HL-60/S4 treated with retinoic acid at 250 ng/mL for 4 days and 3 days (cell line): ENCODE data around the gene SLX9.

Experiments used
- in situ Hi-C: fragments of 300-500 bp; cut with MboI; formaldehyde crosslinking; loops from 2 replicates; pipeline ENCODE4 v1.7.0; 2022; ENCODE audit warnings: low sequenced_read_pairs

The SLX9 gene

DNA sequence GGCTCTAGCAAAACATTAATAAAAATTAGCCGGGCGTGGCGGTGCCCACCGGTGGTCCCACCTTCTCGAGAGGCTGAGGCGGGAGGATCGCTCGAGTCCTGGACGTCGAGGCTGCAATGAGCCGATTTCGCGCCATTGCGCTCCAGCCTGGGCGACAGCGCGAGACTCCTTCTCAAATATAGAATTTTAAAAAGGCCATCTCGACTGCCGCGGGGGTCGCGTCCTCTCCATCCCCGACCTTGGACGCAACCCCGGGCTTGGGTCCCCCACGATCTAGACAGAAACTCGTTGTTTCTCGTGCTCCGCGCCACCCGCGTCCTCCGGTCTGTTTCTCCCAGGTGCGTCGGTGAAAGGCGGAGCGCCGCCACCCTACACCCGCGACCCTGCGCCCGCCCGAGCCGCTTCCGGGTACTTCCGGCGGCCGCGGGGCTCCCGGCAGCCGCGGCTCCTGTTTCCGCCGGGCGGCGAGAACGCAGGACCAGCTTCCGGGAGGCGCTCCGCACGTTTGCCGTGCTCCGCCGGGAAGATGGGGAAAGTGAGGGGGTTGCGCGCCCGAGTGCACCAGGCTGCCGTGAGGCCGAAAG lies at the start of gene SLX9:
SLX9 (plus strand) TSS at position 498 of the 584 bp plus-strand sequence; CDS start at position 527, 29 bp downstream.
- in situ Hi-C loops, result loop anchor here (25.0 kb wide), 2 partner anchors 127 to 427 kb away; partner anchors contain the start of genes SUMO3 and UBE2G2

- in situ Hi-C loops, result no loop called here
Measured at GRCh38 chr21:44890338-44890931, 49.4 kb upstream of the SLX9 start.

- in situ Hi-C loops, result no loop called here
Measured at GRCh38 chr21:44890961-44891541, 48.8 kb upstream of the SLX9 start.

DNA sequence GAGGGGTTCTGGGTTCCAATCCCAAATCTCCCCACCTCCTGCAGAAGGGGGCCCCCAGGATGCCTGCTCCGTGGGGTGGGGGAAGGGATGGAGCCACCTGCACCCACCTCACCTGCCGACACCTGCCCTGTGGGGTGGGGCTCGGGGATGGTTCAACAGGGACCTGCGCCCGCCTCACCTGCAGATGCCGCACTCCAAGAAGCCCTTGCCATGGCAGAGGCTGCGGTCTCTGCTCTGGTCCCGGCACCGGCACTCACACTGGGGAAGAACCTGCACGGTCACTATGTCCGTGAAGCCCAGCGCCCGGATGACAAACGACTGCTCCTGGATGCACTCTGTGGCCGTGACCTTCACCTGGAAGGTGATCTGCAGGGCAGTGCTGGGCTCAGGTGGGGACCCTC lies 48.2 kb upstream of the SLX9 start:
- in situ Hi-C loops, result no loop called here

GRCh38 chr21:44892095-44892494 lies 47.7 kb upstream of the SLX9 start:
- in situ Hi-C loops, result no loop called here

DNA sequence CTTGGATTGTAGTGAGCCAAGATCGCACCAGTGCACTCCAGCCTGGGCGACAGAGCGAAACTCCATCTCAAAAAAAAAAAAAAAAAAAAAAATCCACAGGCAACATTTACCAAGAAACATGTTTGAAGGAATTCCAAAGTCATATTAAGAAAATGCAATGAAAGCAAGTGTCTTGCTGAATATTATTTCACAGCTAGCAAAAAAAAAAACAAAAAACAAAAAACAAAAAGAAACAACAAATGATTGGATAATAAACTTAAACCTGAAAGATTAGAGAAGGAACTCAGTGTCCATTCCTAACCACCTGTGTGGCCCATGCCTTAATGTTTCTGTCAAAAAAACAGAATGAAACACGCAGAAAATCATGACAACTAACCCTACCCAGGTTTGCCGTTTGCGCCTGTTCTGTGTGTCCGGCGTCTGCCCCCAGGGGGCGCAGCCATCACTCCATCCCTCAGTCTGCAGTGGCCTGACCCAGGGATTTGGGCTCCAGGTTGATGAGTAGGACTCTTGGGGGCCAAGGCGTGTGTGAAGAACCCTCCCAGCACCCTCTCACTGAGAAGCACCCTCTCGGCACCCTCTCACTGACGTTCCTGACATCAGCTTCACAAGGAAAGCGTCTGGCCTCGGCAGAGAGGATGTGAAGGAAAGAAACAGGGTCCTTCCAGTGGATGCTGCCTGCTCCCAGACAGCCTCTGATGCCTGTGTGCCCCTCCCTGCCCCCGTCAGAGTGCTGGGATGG lies 47.1 kb upstream of the SLX9 start:
- in situ Hi-C loops, result no loop called here

- in situ Hi-C loops, result no loop called here
Measured at GRCh38 chr21:44893278-44893556, 46.6 kb upstream of the SLX9 start.

GRCh38 chr21:44893948-44894656 lies 45.7 kb upstream of the SLX9 start:
- in situ Hi-C loops, result no loop called here

- in situ Hi-C loops, result no loop called here
Measured at GRCh38 chr21:44894687-44895302, 45.0 kb upstream of the SLX9 start.

- in situ Hi-C loops, result no loop called here
Measured at GRCh38 chr21:44895859-44896258, 44.0 kb upstream of the SLX9 start.

- in situ Hi-C loops, result no loop called here
Measured at GRCh38 chr21:44896561-44897286, 43.1 kb upstream of the SLX9 start.

DNA sequence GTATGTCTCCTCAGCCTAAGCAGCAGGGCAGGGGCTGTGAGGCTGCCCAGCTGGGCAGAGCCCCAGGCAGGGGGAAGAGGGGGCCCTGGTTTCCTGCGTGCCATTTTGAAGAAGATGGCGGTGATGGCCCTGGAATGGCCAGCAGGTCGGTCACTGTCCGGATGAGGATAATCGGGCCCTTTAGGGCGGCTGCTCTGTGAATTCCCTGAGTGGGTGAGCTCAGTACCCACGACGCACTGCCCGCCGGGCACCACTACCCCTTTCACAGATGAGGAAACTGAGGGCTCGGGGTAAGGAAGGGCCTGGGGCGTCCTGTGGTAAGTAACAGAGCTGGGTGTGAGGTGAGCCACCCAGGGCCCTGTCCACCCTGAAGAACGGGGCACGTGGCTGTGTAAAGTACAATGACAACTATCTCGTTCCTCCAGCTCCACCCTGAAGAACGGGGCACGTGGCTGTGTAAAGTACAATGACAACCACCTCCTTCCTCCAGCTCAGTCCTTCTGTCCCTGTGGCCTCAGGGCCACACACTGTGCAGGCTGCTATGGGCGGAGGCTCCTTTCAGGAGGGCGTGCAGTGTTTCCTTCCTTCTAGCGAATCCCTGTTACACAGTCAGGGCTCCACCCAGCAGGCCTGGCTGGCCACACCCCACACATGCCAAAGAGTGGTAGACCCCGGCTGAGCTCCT lies 42.4 kb upstream of the SLX9 start:
- in situ Hi-C loops, result no loop called here

DNA sequence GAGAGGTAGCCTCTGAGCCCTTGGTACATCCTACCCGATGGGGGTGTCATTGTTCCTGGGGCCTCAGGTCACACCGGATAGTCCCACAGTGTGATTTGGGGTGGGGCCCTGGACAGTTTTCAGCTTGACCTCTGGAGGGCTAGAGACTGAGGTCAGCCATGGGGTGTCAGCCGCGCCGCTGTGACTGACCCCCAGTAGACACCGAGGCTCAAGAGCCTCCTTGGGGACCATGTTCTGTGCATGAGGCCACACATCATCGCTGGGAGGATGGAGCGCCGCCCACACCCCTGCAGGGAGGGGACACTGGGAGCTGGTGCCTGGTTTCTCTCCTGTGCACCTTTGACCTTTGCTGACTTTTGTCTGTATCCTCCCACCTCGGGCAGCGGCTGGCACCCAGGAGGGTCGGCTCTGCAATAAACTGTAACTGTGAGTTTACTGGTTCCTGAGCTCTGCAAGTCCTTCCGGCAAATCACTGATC lies 41.8 kb upstream of the SLX9 start:
- in situ Hi-C loops, result no loop called here

GRCh38 chr21:44898851-44899767 lies 40.7 kb upstream of the SLX9 start:
- in situ Hi-C loops, result no loop called here

DNA sequence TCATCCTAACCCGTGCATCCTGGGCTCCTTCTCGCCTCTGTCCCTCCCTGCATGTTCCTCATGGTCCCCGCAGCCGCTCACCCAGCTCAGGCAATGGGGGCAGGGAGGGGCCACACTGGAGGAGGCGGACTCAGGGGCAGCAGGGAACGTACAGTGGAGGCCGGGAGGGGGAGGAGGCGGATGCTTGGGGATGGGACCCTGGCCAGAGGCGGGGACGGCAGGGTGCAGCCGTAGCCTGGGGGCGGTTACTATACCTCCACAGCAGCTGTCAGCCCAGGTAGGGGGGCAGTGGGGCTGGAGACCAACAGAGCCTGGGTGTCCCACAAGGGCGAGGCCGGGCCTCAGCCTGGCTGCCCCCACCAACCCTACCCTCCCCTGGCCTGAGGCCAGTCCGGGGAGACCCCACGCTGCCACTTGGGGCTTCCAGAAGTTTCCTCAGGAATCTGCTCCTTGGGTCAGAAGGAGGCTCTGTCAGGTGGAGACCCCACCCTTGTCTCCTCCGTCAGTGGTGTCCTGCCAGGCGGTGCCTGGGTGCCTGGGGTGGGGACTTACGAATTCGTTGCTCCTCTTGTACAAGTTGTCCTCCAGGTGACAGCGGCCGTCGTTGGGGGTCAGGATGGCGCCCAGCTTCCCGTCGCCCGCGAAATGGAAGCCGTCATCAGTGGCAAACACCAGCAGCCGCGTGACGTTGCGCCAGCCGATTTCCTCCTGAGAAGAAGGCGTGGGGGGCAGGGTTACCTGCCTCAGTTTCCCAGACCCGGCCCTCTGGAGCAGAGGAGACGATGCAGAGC lies 39.9 kb upstream of the SLX9 start:
- in situ Hi-C loops, result no loop called here

DNA sequence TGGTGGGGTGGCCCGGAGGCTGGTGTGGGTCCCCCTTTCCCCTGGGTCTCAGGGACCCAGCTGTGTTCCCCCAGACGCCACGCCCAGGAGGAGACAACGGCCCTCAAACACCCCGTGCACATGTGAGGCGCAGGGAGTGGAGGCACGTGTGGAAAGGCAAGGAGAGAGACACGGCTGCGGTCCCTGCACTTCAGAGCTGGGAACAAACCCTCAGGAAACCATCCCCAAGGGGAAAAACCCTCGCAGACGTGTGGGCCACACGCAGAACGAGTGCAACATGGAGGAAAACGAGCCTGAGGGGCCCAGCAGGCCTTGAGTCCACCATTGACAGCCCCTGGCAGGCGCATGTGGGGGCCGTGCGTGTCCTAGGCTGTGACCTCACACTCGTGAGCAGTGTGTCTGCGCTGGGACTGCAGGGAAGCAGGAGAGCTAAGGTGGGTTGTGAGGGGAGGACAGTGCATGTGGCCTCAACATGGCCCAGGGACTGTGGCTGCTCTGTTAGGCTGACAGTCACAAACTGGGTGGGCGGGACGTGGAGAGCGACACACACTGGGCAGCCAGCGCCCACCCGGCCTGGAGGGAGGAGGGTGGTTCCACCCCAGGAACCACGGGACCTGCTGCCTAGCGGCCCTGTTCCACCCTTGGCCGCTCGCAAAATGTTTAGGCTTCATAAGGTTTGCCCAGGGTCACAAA lies 39.1 kb upstream of the SLX9 start:
- in situ Hi-C loops, result no loop called here

DNA sequence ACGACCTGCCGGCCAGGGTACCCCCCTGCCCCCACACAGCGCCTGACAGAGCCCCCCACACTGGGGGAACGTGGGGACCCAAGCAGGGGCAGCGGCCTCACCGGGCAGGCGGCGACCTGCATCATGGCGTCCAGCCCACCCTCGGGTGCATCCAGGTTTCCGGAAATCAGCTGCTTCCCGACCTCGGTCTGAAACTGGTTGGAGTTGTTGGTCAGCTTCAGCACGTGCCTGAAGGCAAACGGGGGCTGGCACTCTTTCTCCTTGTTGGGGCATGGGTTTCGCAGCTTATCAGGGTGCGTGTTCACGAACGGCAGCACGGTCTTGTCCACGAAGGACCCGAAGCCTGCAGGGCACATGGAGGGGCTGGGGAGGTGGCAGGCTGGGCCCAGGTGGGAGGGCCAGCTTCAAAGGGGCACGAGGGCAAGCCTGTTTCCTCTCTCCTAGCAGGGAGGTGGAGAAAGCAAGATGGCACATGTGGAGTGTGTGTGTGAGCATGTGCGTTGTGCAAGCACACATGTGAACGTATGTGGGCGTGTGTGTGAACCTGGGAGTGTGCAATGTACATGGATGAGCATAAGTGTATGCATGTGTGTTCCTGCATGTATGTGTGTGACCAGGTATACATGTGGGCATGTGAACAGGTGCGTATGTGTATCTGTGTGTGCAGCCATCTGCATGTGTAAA lies 38.3 kb upstream of the SLX9 start:
- in situ Hi-C loops, result no loop called here
